DOHH2 (cell line): ENCODE data around the gene TTC3.
"Not testable (repeated sequence)": the region's sequence is repeated elsewhere in the genome, so short reads cannot be mapped to it uniquely, and the experiment has no call there.

Experiments used
- H3F3A ChIP-seq: fragments of 200-600 bp; sonication (generic), shearing (Covaris generic); 2 replicates; pipeline ENCODE4 v1.6.0; 2016; ENCODE audit warnings: antibody characterized with exemption, mild to moderate bottlenecking; ENCODE audit not compliant: control insufficient read depth, insufficient read depth
- H3K27ac ChIP-seq: fragments of 200-600 bp; sonication (generic); 2 replicates; pipeline ENCODE4 v1.5.1; 2014; ENCODE audit warnings: low read depth, mild to moderate bottlenecking, low read length, moderate library complexity
- H3K27me3 ChIP-seq: fragments of 200-600 bp; sonication (generic); 2 replicates; pipeline ENCODE4 v1.6.1; 2014; ENCODE audit warnings: mild to moderate bottlenecking, low read length, mixed read lengths; ENCODE audit not compliant: control insufficient read depth
- H3K36me3 ChIP-seq: fragments of 200-600 bp; sonication (generic); 2 replicates; pipeline ENCODE4 v1.6.1; 2014; ENCODE audit warnings: mild to moderate bottlenecking, low read length, moderate library complexity, mixed read lengths; ENCODE audit not compliant: control insufficient read depth
- H3K4me1 ChIP-seq: fragments of 200-600 bp; sonication (generic); 2 replicates; pipeline ENCODE4 v1.6.1; 2014; ENCODE audit warnings: mild to moderate bottlenecking, low read length, mixed read lengths; ENCODE audit not compliant: control insufficient read depth
- H3K4me2 ChIP-seq: fragments of 200-600 bp; sonication (generic); 2 replicates; pipeline ENCODE4 v1.6.0; 2014; ENCODE audit warnings: mild to moderate bottlenecking, low read length, moderate library complexity
- H3K4me3 ChIP-seq: fragments of 200-600 bp; sonication (generic); 2 replicates; pipeline ENCODE4 v1.5.1; 2014; ENCODE audit warnings: mild to moderate bottlenecking, low read length, mixed read lengths
- H3K79me2 ChIP-seq: fragments of 200-600 bp; sonication (generic); 2 replicates; pipeline ENCODE4 v1.6.1; 2014; ENCODE audit warnings: mild to moderate bottlenecking, low read length, mixed read lengths; ENCODE audit not compliant: control insufficient read depth
- H3K9me2 ChIP-seq: fragments of 200-600 bp; sonication (generic); replicated peaks from 2 replicates; pipeline ENCODE4 v1.6.1; 2014; ENCODE audit warnings: mild to moderate bottlenecking, low read length, mixed read lengths; ENCODE audit not compliant: control insufficient read depth
- H3K9me3 ChIP-seq: fragments of 200-600 bp; sonication (generic); 2 replicates; pipeline ENCODE4 v1.6.1; 2014; ENCODE audit warnings: antibody characterized with exemption, low read length, mixed read lengths; ENCODE audit not compliant: control insufficient read depth, insufficient read depth
- H4K20me1 ChIP-seq: fragments of 200-600 bp; sonication (generic); 2 replicates; pipeline ENCODE4 v1.6.0; 2014; ENCODE audit warnings: low read depth, mild to moderate bottlenecking, antibody characterized with exemption, low read length, moderate library complexity; ENCODE audit not compliant: control insufficient read depth, insufficient read depth
- EZH2phosphoT487 ChIP-seq: fragments of 200-600 bp; sonication (generic); IDR thresholded peaks from 2 replicates; pipeline ENCODE4 v1.6.1; 2017; ENCODE audit warnings: borderline replicate concordance, mild to moderate bottlenecking, antibody characterized with exemption, low read length, moderate library complexity, mixed read lengths
- TF ChIP-seq, protein P1 (sequence below): fragments of 200-600 bp; sonication (generic); IDR thresholded peaks from one replicate; pipeline ENCODE4 v1.5.1; 2014; ENCODE audit warnings: antibody characterized with exemption, mild to moderate bottlenecking, low read depth, low read length; ENCODE audit not compliant: poor library complexity, severe bottlenecking

TTC3 gene

DNA sequence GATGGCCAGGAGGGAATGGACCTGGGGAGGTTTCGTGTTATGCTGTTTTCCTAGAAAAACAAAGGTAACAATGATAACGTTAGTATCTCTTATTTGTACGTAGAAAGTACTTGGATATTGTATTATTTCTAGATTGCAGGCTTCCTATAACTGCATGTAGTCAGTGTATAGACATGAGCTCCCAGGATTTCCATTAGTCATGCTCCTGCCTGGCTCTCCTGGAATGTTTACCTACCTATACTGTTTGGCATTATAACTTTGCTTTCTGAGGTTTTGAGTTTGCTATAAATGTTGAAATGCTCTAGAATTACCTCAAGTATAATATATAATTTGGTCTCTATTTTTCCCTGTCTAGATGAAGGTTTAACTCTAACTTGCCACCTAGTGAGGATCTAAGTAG is 66.1 kb downstream of the TTC3 start:
- Histone ChIP-seq H3K9me3 (no peaks in the 10 kb centered on the region), H3K27me3 (no peaks in the 10 kb centered on the region), H3K4me3 (no peak overlapping the region), H3K36me3 (peaks cover 62% of the 10 kb centered on the region), H4K20me1 (no peaks in the 10 kb centered on the region), H3K79me2 (no peaks in the 10 kb centered on the region), H3K4me2 (no peak overlapping the region), H3K27ac (no peak overlapping the region), H3F3A (no peaks in the 10 kb centered on the region), H3K4me1 (no peaks in the 10 kb centered on the region), H3K9me2 (no peaks in the 10 kb centered on the region)
- TF ChIP-seq, protein P1, sequence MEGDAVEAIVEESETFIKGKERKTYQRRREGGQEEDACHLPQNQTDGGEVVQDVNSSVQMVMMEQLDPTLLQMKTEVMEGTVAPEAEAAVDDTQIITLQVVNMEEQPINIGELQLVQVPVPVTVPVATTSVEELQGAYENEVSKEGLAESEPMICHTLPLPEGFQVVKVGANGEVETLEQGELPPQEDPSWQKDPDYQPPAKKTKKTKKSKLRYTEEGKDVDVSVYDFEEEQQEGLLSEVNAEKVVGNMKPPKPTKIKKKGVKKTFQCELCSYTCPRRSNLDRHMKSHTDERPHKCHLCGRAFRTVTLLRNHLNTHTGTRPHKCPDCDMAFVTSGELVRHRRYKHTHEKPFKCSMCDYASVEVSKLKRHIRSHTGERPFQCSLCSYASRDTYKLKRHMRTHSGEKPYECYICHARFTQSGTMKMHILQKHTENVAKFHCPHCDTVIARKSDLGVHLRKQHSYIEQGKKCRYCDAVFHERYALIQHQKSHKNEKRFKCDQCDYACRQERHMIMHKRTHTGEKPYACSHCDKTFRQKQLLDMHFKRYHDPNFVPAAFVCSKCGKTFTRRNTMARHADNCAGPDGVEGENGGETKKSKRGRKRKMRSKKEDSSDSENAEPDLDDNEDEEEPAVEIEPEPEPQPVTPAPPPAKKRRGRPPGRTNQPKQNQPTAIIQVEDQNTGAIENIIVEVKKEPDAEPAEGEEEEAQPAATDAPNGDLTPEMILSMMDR: no peak
- TF ChIP-seq EZH2phosphoT487: no peak

GRCh38 chr21:37139902-37140301 is 66.8 kb downstream of the TTC3 start:
- no peaks in the 10 kb centered on the region for H3K9me3 ChIP-seq
- no peaks in the 10 kb centered on the region for H3F3A ChIP-seq
- H3K27me3 ChIP-seq: no peaks in the 10 kb centered on the region
- no peak overlapping the region for H3K4me2 ChIP-seq
- H3K4me1 ChIP-seq: no peaks in the 10 kb centered on the region
- no peak overlapping the region for H3K27ac ChIP-seq
- no peaks in the 10 kb centered on the region for H4K20me1 ChIP-seq
- no peaks in the 10 kb centered on the region for H3K9me2 ChIP-seq
- no peak overlapping the region for H3K4me3 ChIP-seq
- TF ChIP-seq, protein P1: no peak
- TF ChIP-seq EZH2phosphoT487: no peak
- H3K36me3 ChIP-seq: peaks cover 62% of the 10 kb centered on the region
- H3K79me2 ChIP-seq: no peaks in the 10 kb centered on the region

GRCh38 chr21:37143392-37143791 is 70.3 kb downstream of the TTC3 start:
- not testable (repeated sequence) for H3K79me2 ChIP-seq, H3K27me3 ChIP-seq, H4K20me1 ChIP-seq, H3K4me3 ChIP-seq, H3K9me2 ChIP-seq, H3K9me3 ChIP-seq, H3K27ac ChIP-seq, H3K4me2 ChIP-seq, H3F3A ChIP-seq
- H3K4me1 ChIP-seq: peaks cover 14% of the 10 kb centered on the region
- peaks cover 56% of the 10 kb centered on the region for H3K36me3 ChIP-seq

GRCh38 chr21:37145635-37146111 is 72.6 kb downstream of the TTC3 start:
- H3K79me2 ChIP-seq: no peaks in the 10 kb centered on the region
- H3K27ac ChIP-seq: no peak overlapping the region
- TF ChIP-seq EZH2phosphoT487: no peak
- TF ChIP-seq, protein P1: no peak

More at GRCh38 chr21:37145635-37146111, 72.6 kb downstream of the TTC3 start:
- Histone ChIP-seq H4K20me1 (no peaks in the 10 kb centered on the region), H3F3A (no peaks in the 10 kb centered on the region), H3K27me3 (no peaks in the 10 kb centered on the region), H3K9me3 (no peaks in the 10 kb centered on the region), H3K4me1 (peaks cover 14% of the 10 kb centered on the region), H3K4me3 (no peak overlapping the region), H3K36me3 (peaks cover 49% of the 10 kb centered on the region), H3K9me2 (no peaks in the 10 kb centered on the region), H3K4me2 (no peak overlapping the region)
